Measurements from ENCODE around the gene AGT.

AGT gene

GRCh38 chr1:230713547-230713914, 391 bp downstream of the AGT start:
- CTCF ChIA-PET, result no interaction called here
- POLR2A ChIA-PET, result no interaction called here
- no peak for TF ChIP-seq CTCF (IDR thresholded peaks at IDR 0.05; ENCODE audit: control extremely low read depth, extremely low read depth, low read depth, missing control alignments)
- no peak for DNase-seq (ENCODE audit: extremely low spot score)

GRCh38 chr1:230713138-230713537, 784 bp downstream of the AGT start:
- no peak for TF ChIP-seq CTCF (IDR thresholded peaks at IDR 0.05; ENCODE audit: control extremely low read depth, extremely low read depth, low read depth, missing control alignments)
- ChIA-PET POLR2A (no interaction called here), CTCF (no interaction called here)
- no peak for DNase-seq (ENCODE audit: extremely low spot score)

- POLR2A ChIA-PET, result no interaction called here
- no peak for DNase-seq (ENCODE audit: extremely low spot score)
- no peak for TF ChIP-seq CTCF (IDR thresholded peaks at IDR 0.05; ENCODE audit: control extremely low read depth, extremely low read depth, low read depth, missing control alignments)
- CTCF ChIA-PET, result no interaction called here
Measured at GRCh38 chr1:230712470-230712942, 1.4 kb downstream of the AGT start.

- no peak for DNase-seq (ENCODE audit: extremely low spot score)
- ChIA-PET CTCF (no interaction called here), POLR2A (no interaction called here)
- no peak for TF ChIP-seq CTCF (IDR thresholded peaks at IDR 0.05; ENCODE audit: control extremely low read depth, extremely low read depth, low read depth, missing control alignments)
Measured at GRCh38 chr1:230711245-230711644, 2.7 kb downstream of the AGT start.

- ChIA-PET CTCF (interaction anchor here (0.7 to 0.8 kb wide), 2 partner anchors 20 to 93 kb away, joined by 3 read pairs; no protein-coding TSS in a partner anchor), POLR2A (no interaction called here)
- DNase-seq (ENCODE audit: extremely low spot score), result no peak
- TF ChIP-seq CTCF (IDR thresholded peaks at IDR 0.05; ENCODE audit: control extremely low read depth, extremely low read depth, low read depth, missing control alignments), result no peak
Measured at GRCh38 chr1:230710543-230710904, 3.4 kb downstream of the AGT start.

GRCh38 chr1:230709619-230710542, 4.0 kb downstream of the AGT start:
- ChIA-PET POLR2A (no interaction called here), CTCF (interaction anchor here (0.8 kb wide), 1 partner anchor 20 kb away, joined by 3 read pairs; no protein-coding TSS in a partner anchor)
- DNase-seq (ENCODE audit: extremely low spot score), result no peak
- TF ChIP-seq CTCF (IDR thresholded peaks at IDR 0.05; ENCODE audit: control extremely low read depth, extremely low read depth, low read depth, missing control alignments), result no peak
